ENCODE data around the gene C1RL.

Gene C1RL

DNA sequence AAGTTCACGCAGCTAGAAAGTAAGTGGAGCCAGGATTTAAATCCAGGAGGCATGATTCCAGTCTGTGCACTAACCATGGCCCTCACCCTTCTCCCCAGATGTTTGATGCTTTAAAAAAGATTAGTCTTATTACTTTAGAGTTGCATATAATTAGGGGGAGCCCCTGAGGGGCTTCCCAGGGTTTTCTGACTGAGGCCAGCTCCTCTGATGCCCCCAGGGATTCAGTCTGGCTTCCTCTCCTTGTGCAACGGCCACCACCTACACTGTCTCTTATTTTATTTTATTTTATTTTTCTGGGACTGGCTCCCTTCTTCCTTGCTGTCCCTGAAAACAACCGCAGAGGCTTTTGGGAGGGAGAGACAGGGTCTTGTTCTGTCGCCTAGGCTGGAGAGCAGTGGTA lies 43.8 kb upstream of the C1RL start:
- no peak for DNase-seq (ENCODE audit: low read depth in 2 of 2)
- no peak for TF ChIP-seq CTCF (IDR thresholded peaks at IDR 0.05; ENCODE audit: low read depth, low read length)
- H3K4me3 ChIP-seq (replicated peaks in 1 of 2; ENCODE audit: low read depth in 2 of 2, low read length in 2 of 2): no peak overlapping the region

DNA sequence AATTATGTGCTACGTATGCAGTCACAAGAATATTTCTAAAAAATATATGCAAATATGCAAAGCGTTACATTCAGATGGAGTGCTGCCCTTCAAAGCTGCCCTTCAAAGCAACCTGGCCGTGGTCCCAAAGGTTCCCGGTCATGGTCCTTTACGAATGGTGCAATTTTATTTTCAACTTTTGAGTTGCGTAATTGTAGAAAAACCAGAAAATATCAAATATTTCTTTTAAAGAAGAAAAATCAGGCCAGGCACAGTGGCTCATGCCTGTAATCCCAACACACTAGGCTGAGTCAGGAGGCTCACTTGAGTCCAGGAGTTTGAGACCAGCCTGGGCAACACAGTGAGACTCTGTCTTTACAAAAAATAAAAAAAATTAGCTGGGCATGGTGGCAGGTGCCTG lies 42.5 kb upstream of the C1RL start:
- no peak overlapping the region for H3K4me3 ChIP-seq (replicated peaks in 1 of 2; ENCODE audit: low read depth in 2 of 2, low read length in 2 of 2)
- no peak for TF ChIP-seq CTCF (IDR thresholded peaks at IDR 0.05; ENCODE audit: low read depth, low read length)
- no peak for DNase-seq (ENCODE audit: low read depth in 2 of 2)

DNA sequence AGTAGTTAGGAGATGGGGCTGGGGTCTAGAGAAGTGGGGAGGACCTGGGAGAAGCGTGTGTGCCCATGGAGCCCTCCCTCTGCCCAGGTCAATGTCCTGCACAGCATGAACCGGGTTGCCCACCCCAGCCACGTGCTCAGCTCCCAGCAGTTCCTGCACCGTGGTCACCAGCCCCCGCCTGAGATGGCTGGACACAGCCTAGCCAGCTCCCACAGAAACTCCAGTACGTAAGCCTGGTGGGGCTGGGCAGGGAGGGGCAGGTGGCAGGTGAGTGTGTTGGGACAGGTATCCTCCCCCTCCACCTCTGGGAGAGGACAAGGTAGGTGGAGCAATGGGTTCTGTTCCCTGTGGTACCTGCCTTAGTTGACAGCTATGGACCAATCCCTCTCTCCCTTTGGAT lies 41.8 kb upstream of the C1RL start:
- no peak overlapping the region for H3K4me3 ChIP-seq (replicated peaks in 1 of 2; ENCODE audit: low read depth in 2 of 2, low read length in 2 of 2)
- no peak for TF ChIP-seq CTCF (IDR thresholded peaks at IDR 0.05; ENCODE audit: low read depth, low read length)
- no peak for DNase-seq (ENCODE audit: low read depth in 2 of 2)

- H3K4me3 ChIP-seq (replicated peaks in 1 of 2; ENCODE audit: low read depth in 2 of 2, low read length in 2 of 2): no peak overlapping the region
- no peak for DNase-seq (ENCODE audit: low read depth in 2 of 2)
- no peak for TF ChIP-seq CTCF (IDR thresholded peaks at IDR 0.05; ENCODE audit: low read depth, low read length)
Observed at GRCh38 chr12:7150356-7150755, 41.3 kb upstream of the C1RL start.

GRCh38 chr12:7146906-7147305 lies 37.9 kb upstream of the C1RL start:
- no peak for DNase-seq (ENCODE audit: low read depth in 2 of 2)
- no peak for TF ChIP-seq CTCF (IDR thresholded peaks at IDR 0.05; ENCODE audit: low read depth, low read length)
- no peak overlapping the region for H3K4me3 ChIP-seq (replicated peaks in 1 of 2; ENCODE audit: low read depth in 2 of 2, low read length in 2 of 2)

DNA sequence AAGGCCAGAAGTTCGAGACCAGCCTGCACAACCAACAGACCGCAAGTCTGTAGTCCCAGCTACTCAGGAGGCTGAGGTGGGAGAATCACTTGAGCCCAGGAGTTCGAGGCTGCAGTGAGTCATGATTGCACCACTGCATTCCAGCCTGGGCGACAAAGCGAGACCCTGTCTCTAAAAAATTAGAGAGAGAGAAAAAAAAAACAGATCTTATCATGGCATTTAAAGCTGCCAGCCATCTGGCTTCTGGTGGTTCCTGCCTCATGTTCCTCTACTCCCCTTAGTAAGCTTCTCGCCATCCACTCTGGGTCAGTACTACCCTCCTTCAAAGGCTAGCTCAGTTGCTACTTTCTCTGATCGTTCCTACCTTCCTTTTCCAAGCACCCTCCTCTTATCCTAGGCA lies 37.2 kb upstream of the C1RL start:
- no peak overlapping the region for H3K4me3 ChIP-seq (replicated peaks in 1 of 2; ENCODE audit: low read depth in 2 of 2, low read length in 2 of 2)
- no peak for DNase-seq (ENCODE audit: low read depth in 2 of 2)
- TF ChIP-seq CTCF (IDR thresholded peaks at IDR 0.05; ENCODE audit: low read depth, low read length): no peak

DNA sequence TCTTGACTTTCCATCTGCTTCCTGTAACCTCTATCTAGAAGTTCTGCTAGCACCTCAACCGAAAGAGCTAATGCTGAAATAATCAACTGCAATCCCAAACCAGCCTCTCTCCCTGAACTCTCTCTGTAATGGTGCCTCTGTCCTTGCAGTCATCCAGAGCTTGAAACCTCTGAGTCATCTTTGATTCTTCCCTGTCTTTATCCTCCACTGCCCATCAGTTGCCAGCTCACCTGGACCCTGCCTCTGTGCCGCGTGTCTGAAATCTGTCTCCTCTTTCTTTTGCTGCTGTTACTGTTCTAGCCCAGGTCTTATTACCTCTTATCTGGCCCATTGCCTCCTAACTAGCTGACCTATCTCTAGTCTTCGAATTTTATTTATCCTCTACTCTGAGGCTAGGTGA lies 36.7 kb upstream of the C1RL start:
- H3K4me3 ChIP-seq (replicated peaks in 1 of 2; ENCODE audit: low read depth in 2 of 2, low read length in 2 of 2): no peak overlapping the region
- no peak for TF ChIP-seq CTCF (IDR thresholded peaks at IDR 0.05; ENCODE audit: low read depth, low read length)
- DNase-seq (ENCODE audit: low read depth in 2 of 2): no peak

Measured in cardiac fibroblast (primary cell).